Measurements from ENCODE around the gene LMO7.
"Not testable (repeated sequence)": the region's sequence is repeated elsewhere in the genome, so short reads cannot be mapped to it uniquely, and the experiment has no call there.

The LMO7 gene

DNA sequence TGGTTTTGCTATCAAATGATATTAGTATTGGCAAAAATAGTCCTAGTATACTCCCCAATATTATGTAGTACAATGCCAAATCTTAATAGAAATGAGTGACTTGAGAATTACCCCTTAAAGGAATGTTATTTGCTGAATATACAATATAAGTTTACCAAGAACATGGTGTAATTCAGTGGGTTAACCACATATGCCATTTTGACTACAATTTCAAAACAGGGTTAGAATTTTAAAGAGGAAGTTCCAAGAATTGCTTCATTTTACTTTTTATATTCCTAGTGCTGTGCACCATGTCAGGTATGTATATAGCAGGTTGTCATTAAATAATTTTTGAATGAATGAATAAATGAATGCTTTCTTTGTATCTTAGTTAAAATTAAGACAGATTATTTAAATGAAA lies 66.3 kb downstream of the LMO7 start:
- DNase-seq = no peak

DNA sequence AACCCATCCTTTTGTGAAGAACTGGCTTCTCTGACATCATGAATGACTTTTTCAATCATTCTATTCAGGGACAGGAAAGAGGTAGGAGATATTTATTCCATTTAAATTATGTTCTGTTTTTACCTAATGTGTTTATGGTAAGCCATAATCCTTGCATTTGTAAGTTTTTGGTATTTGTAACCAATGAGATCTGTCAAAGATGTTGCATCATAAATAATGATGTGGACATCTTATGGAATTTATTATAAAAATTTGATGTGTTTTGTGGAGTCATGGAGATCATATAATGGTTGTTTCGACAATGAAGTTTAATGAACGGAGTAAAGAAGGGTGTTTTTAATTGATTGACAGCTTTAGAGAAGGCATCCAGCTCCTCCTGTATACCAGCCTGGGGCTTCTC lies 67.6 kb downstream of the LMO7 start:
- no peak for DNase-seq

DNA sequence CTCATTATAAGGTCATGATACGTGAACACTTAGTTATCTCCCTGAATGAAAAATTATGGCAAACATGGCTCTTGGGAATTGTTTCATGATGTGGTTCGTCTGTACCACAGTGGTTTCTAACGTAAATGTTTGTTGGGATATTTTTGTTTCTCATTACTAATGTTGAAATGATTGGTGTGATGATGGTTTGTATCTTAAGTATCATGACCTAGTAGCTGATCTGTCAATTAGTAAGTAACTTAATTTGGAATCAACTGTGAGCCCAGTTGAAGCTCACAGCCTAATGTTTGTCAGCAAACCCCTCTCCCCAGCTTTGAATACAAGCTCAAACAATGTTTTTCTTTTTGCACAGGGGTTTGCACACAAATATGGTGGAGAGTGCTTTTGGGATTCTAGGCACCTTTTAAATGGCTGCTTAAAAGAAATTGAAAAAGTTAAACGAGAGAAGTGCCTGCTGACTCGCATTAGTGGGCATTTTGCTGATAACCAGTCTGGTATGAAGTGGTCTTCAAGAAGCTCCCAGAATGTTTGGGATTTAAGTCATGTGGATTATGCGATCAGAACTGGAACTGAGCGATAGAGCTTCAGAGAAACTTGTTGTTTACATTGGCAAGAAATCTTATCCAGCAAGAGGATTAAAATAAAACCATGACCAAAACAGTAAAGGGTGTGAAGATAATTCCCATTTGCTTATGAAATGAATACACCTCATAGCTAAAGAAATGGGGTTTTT lies 68.2 kb downstream of the LMO7 start:
- no peak for DNase-seq

DNA sequence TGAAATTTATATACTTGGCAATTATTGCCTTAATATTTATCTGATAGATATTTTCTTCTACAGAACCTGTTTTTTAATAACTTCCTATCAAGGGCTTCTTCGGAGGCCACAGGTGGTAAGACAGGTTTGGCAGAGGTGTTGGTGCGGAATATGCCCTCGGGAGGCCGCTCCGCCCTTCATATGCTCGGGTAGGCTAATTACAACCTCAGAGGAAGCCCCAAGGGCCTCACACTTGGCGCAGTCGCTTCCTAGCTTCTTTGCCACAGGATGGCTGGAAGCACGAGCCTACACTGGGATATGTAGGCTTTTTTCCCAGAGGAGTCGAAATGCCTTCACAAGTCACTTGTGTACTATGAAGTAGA lies 68.8 kb downstream of the LMO7 start:
- no peak for DNase-seq

DNA sequence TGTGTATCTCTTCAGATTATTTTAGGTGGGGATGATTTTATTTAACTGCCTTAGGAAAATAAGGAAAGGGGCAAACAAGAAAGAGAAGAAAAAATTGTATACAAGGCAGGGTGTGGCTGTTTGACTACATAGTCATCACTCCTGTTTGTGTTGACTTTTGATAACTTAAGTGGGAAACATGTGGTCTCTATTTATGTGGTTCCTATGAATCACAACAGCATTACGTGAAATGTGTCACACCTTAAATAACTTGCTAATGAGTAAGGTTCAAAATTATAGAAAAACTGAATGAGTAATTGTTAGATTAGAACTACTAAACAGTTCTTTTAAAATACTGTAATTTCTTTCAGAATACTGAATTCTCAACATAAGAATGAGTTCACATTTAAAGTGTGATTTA lies 69.3 kb downstream of the LMO7 start:
- no peak for DNase-seq

DNA sequence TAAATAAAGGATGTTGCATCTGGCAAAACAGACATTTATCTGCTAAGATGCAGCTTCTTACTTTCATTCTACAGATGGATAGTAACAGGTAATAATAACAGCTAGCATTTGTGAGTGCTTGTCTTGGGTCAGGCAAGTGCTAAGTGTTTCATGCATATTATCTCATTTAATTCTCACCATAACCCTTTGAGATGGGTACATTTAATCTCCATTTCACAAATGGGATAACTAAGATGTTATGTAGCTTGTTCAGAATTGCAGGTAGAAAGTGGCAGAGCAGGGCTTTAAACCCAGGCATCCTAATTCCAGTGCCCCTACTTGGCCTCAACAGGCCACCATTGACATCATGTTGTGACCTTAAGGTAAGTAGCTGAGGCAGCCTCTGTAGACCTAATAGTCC lies 69.8 kb downstream of the LMO7 start:
- DNase-seq = no peak

DNA sequence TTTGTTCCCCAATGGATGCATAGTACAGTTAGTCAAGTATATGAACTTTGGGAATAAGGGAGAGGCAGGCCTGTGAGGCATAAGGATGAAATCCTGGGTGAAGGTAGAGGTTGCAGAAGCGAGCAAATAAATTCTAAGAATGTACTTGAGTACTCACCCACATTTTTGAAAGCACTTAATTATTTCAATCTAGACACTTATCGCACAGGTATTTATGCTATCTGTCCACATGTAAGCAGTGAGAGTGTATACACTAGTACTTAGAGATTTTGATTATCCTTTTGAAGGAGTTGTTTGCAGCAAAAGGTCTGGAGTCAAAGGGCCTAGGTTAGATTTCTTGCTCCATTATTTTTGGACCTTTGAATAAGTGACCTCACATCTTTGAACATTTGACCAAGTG lies 77.7 kb downstream of the LMO7 start:
- DNase-seq = no peak

DNA sequence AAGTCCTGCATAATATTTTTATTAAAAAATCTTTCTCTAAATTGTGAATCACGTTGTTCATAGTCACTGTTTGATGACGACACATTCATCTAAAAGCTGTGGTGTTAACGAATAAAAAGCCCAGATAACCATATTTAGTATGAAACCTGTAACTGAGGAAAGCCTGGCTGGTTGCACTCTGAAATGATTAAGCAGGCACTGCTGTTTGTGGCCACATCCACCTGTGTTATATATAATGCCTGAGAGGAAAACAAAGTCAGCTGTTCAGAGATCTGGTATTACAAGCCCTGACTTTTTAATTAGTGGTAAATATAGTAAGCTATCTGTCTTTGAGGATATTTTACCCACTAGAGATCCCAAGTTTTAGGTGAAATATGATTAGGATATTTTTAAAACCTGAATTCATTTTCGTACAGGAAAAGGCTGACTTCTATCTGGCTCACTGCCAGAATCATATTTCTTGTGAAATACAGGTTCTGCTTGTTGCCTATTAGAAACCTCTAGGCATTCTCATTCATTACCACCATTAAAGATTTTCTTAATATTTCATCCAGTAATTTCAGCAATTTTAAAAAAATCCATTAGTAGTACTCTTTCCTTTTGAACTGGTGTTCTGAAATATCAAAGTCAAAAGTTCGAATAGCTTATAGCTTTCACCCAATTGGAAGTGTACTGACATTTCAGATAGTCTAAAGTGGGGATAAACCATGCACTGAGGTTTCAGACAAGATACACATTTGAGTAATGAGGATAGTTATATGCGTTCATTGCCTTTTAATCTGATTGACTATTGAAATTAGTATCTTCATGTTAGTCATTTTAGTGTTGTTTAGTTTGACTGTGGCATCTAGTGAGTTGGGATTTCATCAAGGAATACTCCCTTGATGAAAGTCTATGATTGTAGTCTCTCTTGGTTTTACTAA lies 79.7 kb downstream of the LMO7 start:
- no peak for DNase-seq

DNA sequence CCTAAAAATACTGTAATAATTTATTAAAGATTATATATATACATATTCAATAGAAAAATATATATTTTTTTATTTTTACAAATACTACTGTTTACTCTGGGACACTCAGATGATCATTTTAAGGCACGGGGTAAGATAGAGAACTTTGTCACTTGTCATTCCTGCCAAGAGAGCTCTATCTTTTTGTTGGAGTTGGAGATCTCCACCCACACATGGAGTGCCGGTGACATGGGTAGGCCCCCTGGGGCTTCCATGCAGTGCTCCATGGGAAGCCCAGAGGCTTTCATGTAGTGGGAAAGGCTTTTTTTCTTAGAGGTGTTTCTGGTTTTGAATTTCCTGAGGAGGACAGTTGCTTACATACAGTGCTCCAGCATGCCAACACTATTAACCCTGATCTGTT lies 81.4 kb downstream of the LMO7 start:
- no peak for DNase-seq

DNA sequence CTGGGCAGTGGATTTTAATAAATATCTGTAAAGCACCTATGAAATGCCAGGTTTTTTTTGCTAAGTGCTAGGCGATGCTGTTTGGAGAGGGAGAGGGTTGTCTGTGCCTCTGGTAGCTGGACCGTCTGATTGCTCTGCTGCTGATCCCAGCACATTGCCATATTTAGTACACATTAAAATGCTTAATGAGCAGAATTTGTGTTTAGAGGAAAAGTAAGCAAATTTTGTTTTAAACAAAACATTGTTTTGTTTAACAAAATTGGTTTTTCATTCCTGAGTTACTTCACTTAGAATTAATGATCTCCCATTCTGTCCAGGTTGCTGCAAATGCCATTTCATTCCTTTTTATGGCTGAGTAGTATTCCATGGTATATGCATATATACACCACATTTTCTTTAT lies 85.2 kb downstream of the LMO7 start:
- DNase-seq = no peak

DNA sequence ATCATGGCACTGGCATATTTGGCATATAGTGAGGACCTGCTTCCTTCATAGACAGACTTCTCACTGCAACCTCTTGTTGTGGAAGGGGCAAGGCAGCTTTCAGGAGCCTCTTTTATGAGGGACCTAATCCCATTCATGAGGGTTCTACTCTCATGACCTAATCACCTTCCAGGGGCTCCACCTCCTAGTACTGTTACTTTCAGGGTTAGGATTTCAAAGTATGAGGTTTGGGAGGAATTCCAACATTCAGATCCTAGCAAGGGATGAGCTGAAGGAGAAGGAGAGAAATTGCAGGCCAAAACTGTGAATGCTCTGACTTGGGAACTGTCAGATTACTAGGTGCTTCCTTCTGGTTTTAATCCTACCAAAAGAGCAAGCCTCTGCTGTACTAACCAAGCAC lies 87.8 kb downstream of the LMO7 start:
- no peak for DNase-seq

DNA sequence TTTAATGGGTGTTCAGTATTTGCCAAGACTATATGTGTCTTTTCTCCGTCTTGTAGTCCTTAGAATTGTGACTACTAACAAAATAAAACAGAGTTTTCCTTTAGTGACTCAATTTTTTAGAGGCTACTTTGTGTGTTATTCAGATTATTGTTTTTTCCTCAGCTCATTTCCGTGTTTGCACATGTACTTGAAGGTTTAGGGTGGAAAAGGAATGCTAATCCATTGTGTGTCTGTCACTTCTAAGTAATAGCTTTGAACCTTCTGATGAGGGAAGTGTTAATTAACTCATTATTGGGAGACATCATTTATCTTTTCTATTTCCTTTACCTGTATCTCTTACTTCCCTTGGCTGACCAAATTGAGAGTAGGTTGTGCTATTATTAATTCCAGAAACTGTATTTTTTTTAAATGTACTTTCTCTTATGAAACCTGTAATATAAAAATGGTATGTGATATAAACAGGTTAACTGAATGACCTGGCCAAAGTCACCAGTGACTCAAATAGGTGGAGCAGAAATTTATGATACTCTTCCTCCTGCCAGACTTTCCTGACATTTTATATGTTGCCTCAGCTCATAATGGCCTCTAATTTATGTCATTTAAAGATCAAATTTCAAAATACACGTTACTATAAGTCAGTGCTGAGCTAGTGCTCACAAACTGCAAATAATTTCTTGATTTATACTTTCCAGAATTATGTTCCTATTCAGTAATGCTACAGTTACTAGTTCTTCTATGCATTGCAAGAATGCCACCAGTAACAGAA lies 88.8 kb downstream of the LMO7 start:
- DNase-seq = no peak

DNA sequence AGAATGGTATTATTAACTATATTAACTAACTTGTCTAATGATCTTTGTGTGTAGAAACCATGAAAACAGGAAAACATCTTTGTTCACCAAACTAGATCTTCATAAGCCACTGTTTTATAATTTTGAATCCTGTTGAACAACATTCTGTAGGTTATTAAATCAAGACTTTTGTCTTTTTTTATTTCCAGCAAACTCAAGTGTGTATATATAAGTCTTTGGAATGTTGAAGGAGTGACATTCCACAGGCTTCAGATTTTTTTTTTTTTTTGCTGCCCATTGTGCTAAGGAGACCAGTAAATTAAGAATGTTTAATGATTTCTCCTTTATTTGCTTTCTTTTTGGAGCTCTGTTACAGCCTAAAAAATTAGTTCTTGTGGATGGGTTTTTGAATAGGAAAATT lies 89.6 kb downstream of the LMO7 start:
- no peak for DNase-seq

DNA sequence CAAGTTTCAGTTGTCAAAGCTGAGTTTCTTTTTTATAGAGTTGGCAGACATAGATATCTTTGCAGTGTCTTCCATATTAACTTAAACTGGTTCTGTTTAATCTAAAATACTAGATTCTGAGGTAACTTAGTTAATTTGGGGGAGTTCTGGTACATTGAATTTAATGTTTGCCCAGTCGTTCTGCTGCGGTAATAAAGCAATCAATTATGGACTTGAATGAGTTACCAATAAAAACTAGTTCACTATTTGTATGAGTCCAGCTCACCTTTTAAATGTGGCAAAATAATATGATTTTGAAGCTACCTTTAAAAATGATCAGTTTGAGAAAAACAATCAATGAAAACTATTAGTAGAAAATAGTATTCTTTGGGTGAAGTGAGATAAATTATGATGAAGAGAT lies 90.2 kb downstream of the LMO7 start:
- no peak for DNase-seq

DNA sequence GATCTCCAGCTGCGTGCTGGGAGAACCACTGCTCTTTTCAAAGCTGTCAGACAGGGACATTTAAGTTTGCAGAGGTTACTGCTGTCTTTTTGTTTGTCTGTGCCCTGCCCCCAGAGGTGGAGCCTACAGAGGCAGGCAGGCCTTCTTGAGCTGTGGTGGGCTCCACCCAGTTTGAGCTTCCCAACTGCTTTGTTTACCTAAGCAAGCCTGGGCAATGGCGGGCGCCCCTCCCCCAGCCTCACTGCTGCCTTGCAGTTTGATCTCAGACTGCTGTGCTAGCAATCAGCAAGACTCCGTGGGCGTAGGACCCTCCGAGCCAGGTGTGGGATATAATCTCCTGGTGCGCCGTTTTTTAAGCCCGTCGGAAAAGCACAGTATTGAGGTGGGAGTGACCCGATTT lies 97.0 kb downstream of the LMO7 start:
- DNase-seq = not testable (repeated sequence)

DNA sequence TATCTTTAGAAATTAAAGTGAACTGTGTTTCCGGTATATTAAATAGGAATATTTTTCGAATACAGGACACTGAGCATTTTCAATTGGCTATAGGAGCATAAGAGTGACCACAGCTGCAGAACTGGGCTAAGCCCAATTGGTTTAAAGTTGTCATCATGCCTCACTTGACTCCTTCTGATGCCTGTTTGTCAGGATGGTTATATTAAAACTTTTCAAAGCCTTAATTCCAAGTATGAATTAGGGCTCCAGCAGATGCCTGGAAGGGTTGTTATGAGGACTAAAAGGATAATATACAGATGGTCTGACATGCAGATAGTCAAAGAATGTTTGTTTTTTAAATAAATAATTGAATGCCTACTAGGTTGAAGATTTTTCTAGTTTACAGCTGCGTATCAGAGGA lies 100.0 kb downstream of the LMO7 start:
- DNase-seq = no peak

DNA sequence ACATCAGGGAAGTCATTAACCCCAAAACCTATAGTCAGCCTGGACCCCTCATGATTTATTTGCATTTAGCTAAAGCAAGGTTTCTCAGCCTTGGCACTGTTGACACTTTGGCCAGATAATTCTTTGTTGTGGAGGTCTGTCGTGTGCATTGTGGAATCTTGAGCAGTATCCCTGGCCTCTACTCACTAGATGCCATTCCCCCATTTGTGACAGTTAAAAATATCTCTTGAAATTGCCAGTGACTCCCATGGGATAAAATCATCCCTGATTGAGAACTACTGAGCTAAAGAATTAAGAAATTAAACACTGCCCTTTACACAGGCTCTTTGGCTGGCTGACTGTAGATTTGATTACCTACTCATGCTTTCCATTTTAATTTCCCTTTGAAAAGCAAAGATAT lies 102.7 kb downstream of the LMO7 start:
- no peak for DNase-seq

DNA sequence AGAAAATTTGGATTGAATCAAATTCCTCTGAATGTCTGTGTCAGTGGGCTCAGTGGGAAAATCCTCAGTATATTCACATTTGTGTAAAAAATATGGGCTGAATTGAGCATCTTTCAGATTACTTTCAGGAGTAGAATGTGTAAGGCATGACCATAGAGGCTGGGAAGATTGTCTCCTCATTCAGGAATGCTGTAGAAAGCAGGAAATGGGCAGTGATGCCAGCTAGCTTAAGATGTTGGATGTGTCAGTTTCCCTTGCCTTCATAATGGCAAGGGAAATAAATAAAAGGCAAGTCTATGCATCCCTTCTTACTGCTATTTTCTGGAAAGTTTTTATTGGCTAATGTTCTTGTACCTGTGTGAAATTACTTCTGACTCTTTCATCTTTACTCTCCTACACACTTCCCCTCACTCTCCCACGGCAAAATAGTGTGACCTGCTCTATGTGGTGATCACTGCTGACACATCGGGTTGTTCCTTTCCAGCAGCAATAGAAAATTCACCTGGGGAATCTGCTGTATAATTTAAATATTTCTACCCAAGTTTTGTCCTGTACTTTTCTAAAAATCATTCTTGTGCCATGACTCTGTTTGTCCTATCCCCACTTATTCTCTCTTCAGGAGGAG lies 103.2 kb downstream of the LMO7 start:
- no peak for DNase-seq

DNA sequence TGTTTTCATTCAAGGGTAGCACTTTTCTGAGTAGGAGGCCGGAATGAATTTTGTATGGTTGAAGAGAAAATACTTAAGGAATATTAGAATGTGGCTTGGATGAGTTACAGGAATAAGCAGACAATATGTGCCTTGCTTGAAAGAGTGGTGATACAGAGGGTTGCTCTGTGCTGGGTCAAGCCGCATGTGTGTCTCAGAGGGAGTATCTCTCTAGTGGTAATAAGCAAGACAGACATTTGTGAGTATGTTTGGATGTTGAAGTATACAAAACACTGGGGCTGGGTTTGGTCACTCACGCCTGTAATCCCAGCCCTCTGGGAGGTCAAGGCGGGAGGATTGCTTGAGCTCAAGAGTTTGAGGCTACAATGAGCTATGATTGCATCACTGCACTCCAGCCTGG lies 103.9 kb downstream of the LMO7 start:
- DNase-seq = no peak

DNA sequence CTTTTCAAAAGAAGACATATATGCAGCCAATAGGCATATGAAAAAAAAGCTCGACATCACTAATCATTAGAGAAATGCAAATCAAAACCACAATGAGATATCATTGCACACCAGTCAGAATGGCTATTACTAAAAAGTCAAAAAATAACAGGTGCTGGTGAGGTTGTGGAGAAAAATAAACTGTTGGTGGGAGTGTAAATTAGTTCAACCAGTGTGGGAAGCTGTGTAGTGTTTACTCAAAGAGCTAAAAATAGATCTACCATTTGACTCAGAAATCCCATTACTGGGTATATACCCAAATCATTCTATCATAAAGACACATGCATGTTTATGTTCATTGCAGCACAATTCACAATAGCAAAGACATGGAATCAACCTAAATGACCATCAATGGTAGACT lies 106.9 kb downstream of the LMO7 start:
- not testable (repeated sequence) for DNase-seq

DNA sequence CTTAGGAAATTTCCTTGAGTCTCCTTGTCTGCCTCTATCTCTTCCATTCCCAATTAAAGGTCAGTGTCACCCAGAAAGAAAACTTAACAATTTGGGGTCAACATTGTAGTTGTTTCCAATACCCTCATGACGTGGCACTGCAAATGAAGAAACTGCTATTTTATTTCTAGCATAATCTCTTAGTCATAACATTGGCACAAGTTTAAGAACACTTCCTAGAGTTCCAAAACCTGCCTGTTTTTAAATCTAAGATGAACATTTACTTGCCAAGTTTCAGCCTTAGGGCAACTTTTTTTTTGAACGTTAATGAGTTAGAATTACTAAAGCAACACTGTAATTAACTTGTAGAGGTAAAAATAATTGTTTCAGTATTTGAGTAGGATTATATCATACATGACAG lies 108.0 kb downstream of the LMO7 start:
- no peak for DNase-seq

DNA sequence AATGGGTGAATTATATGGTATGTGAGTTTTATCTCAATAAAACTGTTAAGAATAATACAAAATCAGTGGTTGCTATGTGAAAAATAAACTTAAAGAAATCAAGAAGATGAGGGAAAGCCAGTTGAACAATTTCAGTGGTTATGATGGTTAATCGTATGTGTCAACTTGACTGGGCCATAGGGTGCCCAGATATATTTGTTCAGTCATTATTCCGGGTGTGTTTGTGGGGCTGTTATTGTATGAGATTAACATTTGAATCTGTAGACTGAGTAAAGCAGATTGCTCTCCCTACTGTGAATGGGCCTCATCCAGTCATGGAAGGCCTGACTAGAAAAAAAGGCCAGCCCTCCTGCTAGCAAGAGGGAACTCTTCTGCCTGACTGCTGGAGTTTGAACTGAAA lies 109.3 kb downstream of the LMO7 start:
- DNase-seq = no peak

DNA sequence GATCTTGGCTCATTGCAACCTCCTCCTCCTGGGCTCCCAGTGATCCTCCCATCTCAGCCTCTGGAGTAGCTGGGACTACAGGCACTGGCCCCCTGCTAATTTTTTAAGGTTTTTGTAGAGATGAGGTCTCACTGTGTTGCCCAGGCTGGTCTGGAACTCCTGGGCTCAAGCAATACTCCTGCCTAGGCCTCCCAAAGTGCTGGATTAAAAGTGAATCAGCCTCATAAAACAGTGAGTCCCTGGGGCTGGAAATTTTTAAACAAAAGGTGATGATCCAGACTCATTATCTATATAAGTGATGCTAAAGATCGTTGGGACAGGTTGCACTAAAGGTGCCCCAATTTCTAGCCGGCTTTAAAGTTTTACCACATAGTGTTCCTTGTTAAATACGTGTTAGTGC lies 112.7 kb downstream of the LMO7 start:
- no peak for DNase-seq
